ENCODE measurements around the gene AUNIP.

GRCh38 chr1:25813071-25813733, 46.1 kb downstream of the AUNIP start:
- TF ChIP-seq YY1 (IDR thresholded peaks at IDR 0.05; ENCODE audit: low read depth) (no peak), ZBTB7A (IDR thresholded peaks at IDR 0.05; ENCODE audit: low read depth) (no peak), CEBPB (IDR thresholded peaks at IDR 0.05) (no peak), FOXM1 (IDR thresholded peaks at IDR 0.05; ENCODE audit: borderline replicate concordance, low read depth) (no peak), EP300 (IDR thresholded peaks at IDR 0.05; ENCODE audit: borderline replicate concordance) (no peak), TCF12 (IDR thresholded peaks at IDR 0.05; ENCODE audit: low read depth) (no peak)
- TF ChIP-seq, protein P1, sequence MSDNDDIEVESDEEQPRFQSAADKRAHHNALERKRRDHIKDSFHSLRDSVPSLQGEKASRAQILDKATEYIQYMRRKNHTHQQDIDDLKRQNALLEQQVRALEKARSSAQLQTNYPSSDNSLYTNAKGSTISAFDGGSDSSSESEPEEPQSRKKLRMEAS (IDR thresholded peaks at IDR 0.05) = no peak
